GM12878 (cell line): ENCODE results near the gene KIAA0319L.

Experiments
- EP300 ChIP-seq, 2 experiments: fragments of 150-350 bp in 1 of 2; IDR thresholded peaks; 2 replicates each; pipeline ENCODE4 v1.6.1; 2011 to 2012; ENCODE audit warnings: low read depth in 2 of 2, low read length in 2 of 2, borderline replicate concordance in 1 of 2, improper control_type of control experiment in 1 of 2, inconsistent platforms in 1 of 2; ENCODE audit not compliant: control insufficient read depth in 1 of 2
- POLR2AphosphoS5 ChIP-seq: IDR thresholded peaks from 2 replicates; pipeline ENCODE4 v1.6.1; 2011; ENCODE audit warnings: mild to moderate bottlenecking, low read length, inconsistent platforms
- RAD21 ChIP-seq: IDR thresholded peaks from 2 replicates; pipeline ENCODE4 v1.6.1; 2011; ENCODE audit warnings: mild to moderate bottlenecking, low read depth, low read length, moderate library complexity; ENCODE audit not compliant: insufficient read depth
- RCOR1 ChIP-seq: conservative IDR thresholded peaks from 2 replicates; pipeline ENCODE4 v1.6.1; 2012; ENCODE audit warnings: low read depth, low read length, improper control_type of control experiment
- ZNF24 ChIP-seq: fragments of 450-650 bp; IDR thresholded peaks from 2 replicates; pipeline ENCODE4 v1.6.1; 2017; ENCODE audit warnings: antibody characterized with exemption, mild to moderate bottlenecking

DNA sequence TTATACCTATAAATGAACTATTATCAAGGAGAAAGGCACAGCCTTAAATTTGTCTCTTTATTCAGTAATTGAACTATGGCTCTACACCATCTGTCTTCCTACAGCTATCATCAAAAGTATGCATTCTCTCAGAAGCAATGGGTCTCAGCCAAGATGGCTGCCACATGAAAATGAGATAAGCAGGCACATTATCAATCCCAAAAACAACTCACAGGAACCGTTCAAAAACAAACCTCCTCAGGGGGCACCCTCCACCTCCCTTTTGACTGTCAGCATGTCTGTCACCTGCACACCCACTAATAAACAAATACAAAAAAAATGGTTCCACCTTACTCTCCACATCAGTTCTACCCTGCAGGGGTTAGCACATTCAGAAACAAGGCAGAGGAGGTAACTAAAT is 23.6 kb downstream of the KIAA0319L start:
- TF ChIP-seq POLR2AphosphoS5 = no peak
- TF ChIP-seq RAD21 = no peak
- TF ChIP-seq ZNF24 = no peak
- TF ChIP-seq RCOR1 = no peak
- TF ChIP-seq EP300 (IDR thresholded peaks at IDR 0.05; ENCODE audit: borderline replicate concordance in 1 of 2, control insufficient read depth in 1 of 2, low read depth in 2 of 2, low read length in 2 of 2) = no peak
